HG02571 (cell line): Measurements from ENCODE around the gene ZNF189.

Source experiments
- ATAC-seq: cut with Tn5 transposase; IDR thresholded peaks from one replicate; pipeline ENCODE4 v1.9.1; 2021; ENCODE audit warnings: mild to moderate bottlenecking, moderate library complexity; ENCODE audit not compliant: unreplicated experiment

ZNF189 gene

GRCh38 chr9:101417977-101418376, 19.3 kb downstream of the ZNF189 start:
- no peak for ATAC-seq

GRCh38 chr9:101418518-101419430, 20.1 kb downstream of the ZNF189 start:
- ATAC-seq, result no peak

- no peak for ATAC-seq
Measured at GRCh38 chr9:101419863-101420262, 21.2 kb downstream of the ZNF189 start.

- no peak for ATAC-seq
Measured at GRCh38 chr9:101421653-101422065, 23.0 kb downstream of the ZNF189 start.

GRCh38 chr9:101427358-101427757, 28.7 kb downstream of the ZNF189 start:
- no peak for ATAC-seq

GRCh38 chr9:101427957-101428655, 29.5 kb downstream of the ZNF189 start:
- no peak for ATAC-seq

- ATAC-seq, result no peak
Measured at GRCh38 chr9:101428909-101429308, 30.3 kb downstream of the ZNF189 start.

- ATAC-seq, result no peak
Measured at GRCh38 chr9:101429736-101430135, 31.1 kb downstream of the ZNF189 start.

GRCh38 chr9:101432171-101432570, 33.5 kb downstream of the ZNF189 start:
- no peak for ATAC-seq

- no peak for ATAC-seq
Measured at GRCh38 chr9:101432740-101433139, 34.1 kb downstream of the ZNF189 start.

- no peak for ATAC-seq
Measured at GRCh38 chr9:101433229-101433628, 34.6 kb downstream of the ZNF189 start.

GRCh38 chr9:101434998-101435397, 36.3 kb downstream of the ZNF189 start:
- ATAC-seq, result no peak

GRCh38 chr9:101435601-101436079, 37.0 kb downstream of the ZNF189 start, which contains the start of gene ALDOB:
Gene ALDOB, minus strand, starts transcription at chr9:101435774. Its CDS starts 4,887 bp downstream, at chr9:101430887.
- no peak for ATAC-seq

GRCh38 chr9:101437806-101438232, 39.2 kb downstream of the ZNF189 start:
- no peak for ATAC-seq

GRCh38 chr9:101438523-101438922, 39.9 kb downstream of the ZNF189 start:
- no peak for ATAC-seq

- no peak for ATAC-seq
Measured at GRCh38 chr9:101440714-101441230, 42.1 kb downstream of the ZNF189 start.

GRCh38 chr9:101442318-101442717, 43.7 kb downstream of the ZNF189 start:
- no peak for ATAC-seq

- no peak for ATAC-seq
Measured at GRCh38 chr9:101442736-101443135, 44.1 kb downstream of the ZNF189 start.

- no peak for ATAC-seq
Measured at GRCh38 chr9:101443364-101443771, 44.7 kb downstream of the ZNF189 start.

GRCh38 chr9:101445353-101446029, 46.8 kb downstream of the ZNF189 start:
- no peak for ATAC-seq

GRCh38 chr9:101446732-101447131, 48.1 kb downstream of the ZNF189 start:
- no peak for ATAC-seq
